HG02970 (cell line): ENCODE results near the gene RHD.
"Not testable (repeated sequence)": the region's sequence is repeated elsewhere in the genome, so short reads cannot be mapped to it uniquely, and the experiment has no call there.

ENCODE experiments used
- ATAC-seq: cut with Tn5 transposase; IDR thresholded peaks from one replicate; pipeline ENCODE4 v1.9.1; 2021; ENCODE audit warnings: mild to moderate bottlenecking, moderate library complexity, moderate number of reproducible peaks; ENCODE audit not compliant: unreplicated experiment, low FRiP score

Gene RHD

DNA sequence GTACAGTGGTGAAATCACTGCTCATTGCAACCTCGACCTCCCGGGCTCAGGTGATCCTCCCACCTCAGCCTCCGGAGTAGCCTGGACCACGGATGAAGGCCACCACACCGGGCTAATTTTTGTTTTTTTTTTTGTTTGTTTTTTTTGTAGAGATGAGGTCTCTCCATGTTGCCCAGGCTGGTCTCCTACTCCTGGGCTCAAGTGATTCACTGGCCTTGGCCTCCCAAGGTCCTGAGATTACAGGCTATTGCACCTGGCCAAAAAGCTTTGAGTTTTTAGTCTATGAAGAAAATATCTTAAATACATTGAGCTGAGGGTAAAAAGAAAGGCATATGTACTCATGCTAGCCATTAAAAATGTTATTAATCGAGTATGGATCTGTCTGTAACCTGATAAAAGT is 69.4 kb downstream of the RHD start:
- no peak for ATAC-seq

DNA sequence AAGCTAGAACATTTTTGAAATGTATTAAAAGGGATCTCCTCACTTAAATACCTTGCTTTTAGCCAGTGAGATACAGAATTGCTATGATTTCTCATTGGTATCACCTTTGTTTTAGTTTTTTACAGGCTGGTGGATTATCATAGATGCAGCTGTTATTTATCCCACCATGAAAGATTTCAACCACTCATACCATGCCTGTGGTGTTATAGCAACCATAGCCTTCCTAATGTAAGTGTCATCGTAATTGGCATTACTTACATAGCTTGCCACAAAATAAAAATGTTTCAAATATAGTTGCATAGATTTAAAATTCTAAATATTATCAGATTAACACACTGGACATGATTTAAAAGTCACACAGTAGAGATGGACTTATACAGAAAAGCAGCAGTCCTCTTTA is 70.5 kb downstream of the RHD start:
- no peak for ATAC-seq

GRCh38 chr1:25343872-25344271 is 71.6 kb downstream of the RHD start:
- no peak for ATAC-seq

DNA sequence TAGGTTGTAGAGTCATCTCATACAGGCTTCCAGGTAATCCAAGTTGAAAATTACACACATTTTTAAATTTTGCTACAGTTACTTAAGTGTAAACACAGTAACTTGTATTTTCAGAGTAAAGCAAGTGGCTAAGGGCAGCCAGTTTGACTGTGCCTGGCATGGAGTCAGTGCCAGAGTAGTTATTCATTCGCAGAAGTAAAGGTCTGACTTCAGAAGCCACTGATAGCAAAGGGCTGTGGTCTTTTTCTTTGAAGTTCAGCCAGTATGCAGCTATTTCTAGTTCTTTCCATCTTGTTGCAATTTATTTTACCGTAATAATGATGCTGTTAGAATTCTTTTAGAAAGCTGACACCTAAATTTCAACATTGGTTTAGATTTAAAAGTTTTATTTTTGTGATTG is 75.2 kb downstream of the RHD start:
- ATAC-seq, result no peak

GRCh38 chr1:25349606-25350005 is 77.3 kb downstream of the RHD start:
- no peak for ATAC-seq

GRCh38 chr1:25355841-25356395 is 83.6 kb downstream of the RHD start:
- no peak for ATAC-seq

DNA sequence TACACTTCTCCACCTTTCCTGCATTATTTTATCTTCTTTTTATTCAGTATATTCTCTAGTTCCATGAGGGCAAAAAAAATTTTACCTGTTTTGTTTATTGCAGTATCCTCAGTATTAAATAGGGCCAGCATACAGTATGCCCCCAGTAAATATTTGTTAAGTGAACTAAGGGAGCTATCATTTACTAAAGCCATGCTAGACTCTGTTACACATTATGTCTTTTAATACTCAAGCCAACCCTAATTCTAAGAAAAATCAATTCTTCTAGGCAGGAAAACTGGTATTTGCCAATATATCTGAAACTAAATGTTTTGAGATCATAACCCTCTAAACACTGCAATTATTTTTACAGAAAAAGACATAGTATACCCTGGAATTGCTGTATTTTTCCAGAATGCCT is 84.1 kb downstream of the RHD start:
- ATAC-seq, result no peak

DNA sequence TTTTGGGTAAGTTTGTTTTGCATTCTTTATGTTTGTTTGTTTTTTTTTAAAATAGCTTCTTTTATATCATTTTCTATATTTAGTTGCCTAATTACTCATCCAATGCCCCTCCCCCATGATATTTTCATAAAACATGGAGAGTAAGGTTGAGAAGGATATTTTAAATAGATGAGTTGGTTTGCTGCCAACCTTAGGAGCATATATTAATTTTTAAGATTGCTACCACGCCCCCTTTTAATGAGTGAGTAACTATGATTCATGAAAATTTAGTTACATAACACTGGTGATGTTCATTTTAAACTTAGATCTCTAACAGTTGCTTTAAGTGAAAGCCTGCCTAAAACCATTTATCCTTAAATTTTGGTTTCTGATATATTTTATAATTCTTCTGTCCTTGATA is 84.5 kb downstream of the RHD start:
- ATAC-seq, result no peak

- ATAC-seq, result no peak
These were observed 88.6 kb downstream of the RHD start for GRCh38 chr1:25360596-25361581.

DNA sequence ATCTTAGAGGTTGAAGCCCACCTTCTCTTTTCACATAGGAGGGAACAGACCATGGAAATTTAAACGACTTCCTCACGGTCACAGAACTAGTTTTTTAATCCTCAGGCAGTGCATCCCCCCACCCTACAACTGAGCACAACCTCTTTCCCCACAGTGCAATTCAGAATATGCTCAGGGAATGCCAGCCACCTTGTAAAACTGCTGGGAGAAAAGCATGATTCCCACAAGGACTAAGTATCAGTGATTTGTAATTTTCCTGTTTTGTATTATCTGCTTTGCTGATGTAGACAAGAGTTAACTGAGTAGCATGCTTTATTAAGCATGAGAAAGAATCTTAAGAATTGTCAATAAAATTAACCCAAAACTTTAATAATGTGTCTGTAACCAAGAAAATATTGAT is 89.6 kb downstream of the RHD start:
- ATAC-seq, result no peak

DNA sequence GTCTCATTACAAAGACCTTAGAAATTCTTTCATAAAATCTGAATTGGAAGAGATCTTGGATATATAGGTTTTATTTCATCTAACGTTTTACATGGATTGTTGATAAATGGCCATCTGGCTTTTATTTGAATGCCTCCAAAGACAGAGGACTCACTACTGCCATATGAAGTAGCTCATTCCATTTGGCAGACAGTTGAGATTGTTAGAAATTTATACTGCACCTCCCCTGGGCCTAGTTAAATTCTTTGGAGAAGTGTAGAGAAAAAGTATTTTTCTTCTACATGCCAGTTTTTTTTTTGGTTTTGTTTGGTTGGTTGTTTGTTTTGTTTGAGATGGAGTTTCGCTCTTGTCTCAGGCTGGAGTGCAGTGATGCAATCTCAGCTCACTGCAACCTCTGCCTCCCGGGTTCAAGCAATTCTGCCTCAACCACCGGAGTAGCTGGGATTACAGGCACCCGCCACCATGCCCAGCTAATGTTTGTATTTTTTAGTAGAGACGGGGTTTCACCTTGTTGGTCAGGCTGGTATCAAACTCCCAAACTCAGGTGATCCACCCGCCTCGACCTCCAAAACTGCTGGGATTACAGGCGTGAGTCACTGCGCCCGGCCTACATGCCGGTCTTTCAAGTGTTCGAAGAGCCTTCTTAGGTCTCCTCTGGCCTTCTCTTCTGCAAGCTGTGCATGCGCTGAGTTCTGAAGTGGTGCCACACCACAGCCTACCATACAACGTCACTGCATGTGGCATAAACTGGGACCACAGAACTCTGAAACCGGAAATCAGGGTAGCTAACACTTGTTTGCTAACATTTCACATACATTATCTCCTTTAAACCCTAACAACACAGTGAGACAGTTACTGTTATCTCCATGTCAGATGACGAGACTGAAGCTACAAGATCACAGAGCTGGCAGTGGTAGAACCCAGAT is 90.6 kb downstream of the RHD start:
- ATAC-seq, result not testable (repeated sequence)

DNA sequence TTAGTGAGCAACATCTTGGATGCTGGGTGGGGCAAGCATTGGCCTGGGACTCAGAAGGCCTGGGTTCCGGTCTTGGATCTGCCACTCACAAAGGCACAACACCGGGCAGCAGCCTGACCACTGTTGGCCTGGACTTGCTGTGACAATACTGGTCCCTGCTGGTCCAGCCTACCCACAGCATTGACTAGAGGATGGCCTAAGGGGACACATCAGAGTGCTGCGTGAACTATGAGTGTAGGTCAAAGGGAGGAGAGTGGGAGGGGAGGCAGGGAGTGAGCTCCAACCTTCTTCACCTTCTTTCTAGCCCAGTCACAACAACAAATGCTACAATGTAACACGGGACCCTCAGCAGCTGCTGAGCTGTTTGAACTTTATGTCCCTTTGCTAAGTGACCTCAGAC is 96.9 kb downstream of the RHD start:
- no peak for ATAC-seq

DNA sequence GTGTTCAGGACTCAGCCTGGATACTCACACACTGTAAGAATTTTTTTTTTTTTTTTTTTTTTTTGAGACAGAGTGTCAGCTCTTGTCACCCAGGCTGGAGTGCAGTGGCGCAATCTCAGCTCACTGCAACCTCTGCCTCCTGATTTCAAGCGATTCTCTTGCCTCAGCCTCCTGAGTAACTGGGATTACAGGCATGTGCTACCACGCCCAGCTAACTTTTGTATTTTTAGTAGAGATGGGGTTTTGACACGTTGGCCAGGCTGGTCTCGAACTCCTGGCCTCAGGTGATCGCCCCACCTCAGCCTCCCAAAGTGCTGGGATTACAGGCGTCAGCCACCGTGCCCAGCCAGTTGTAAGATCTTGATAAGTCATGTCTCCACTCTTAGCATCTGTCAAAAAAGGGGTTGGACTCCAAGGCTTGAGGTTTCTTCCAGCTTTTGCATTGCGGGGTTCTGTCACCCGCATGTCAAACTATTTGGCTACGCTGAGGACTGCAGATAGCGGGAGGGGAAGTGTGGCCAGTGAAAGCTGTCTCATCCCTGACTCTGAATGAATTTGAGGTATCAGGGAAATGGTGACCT is 97.5 kb downstream of the RHD start:
- not testable (repeated sequence) for ATAC-seq

- not testable (repeated sequence) for ATAC-seq
These were observed 99.4 kb downstream of the RHD start for GRCh38 chr1:25371757-25372156.

- not testable (repeated sequence) for ATAC-seq
These were observed 106.1 kb downstream of the RHD start for GRCh38 chr1:25378367-25378766.
